Measurements from ENCODE around the gene CENPE. TPM values are rescaled to one million over a fixed set of nuclear protein-coding genes. Genes with fewer than 3 reads are reported as not detected.

Gene CENPE
- total RNA-seq, 1 experiment from 2014 or later = 22.1 TPM

DNA sequence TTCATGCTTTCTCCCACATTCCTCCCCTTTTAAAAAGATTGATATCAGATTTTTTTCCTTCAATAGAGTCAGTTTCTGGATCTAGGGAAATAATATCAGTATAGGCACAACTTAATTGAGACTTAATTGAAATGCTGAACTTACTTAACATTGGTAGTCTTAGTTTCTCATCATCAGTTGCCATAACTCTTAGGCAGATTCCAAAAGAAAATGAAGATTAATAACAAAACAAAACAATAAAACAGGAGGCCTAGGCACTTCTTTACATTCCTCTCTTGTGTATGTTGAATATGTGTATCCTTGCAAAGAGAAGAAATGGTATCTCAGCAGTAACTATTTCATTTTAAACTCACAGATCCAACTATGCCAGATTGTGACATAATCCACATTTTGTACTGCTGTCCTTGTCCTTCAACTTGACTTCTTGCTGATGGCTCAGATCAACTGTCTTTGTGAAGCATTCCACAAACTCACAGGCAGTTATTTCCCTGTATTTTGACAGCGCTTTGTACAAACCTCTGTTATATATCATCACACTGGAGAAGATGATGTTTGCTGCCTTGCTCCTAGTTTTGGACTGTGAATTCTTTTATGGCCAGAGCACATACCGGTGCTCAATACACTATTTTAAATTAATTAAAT, 112.5 kb downstream of the CENPE start:
- in situ Hi-C loops (cut with HindIII; ENCODE audit: low sequenced_read_pairs) = no loop called here
- no peak for DNase-seq (ENCODE audit: low spot score)

- DNase-seq (ENCODE audit: low spot score) = peak; percentile 75
- in situ Hi-C loops (cut with HindIII; ENCODE audit: low sequenced_read_pairs) = no loop called here
Observed at GRCh38 chr4:103079621-103080020, 118.5 kb downstream of the CENPE start.

DNA sequence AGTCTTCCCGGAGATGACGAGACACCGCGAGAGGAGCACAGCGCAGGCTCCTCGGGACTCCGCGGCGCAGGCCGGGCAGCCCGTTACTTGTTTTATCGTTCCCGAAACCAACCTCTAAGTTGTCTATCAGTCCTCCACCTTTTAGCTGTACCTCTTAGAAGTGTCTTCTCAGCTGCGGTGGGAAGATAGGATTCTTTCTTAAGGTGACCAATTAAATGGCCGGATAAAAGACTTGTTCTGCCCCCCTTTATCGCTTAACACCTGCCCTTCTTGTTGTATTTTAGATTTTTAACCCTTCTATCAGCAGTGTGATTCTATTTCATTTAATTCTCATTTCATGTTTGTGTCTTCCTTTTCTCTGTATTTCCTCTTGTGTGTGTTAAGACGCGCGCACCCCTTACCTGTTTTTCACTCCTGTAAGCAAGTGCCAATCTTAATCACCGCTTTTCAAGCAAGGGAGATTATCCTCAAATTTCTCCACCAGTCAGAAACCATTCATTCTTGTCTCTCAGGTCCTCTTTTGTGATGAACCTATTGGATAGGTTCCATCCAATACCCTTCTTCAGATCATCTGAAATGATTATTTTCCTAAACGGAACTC, 121.3 kb downstream of the CENPE start, which contains the start of gene SLC9B2:
TSS of gene SLC9B2 (minus strand) at position 15 of the 601 bp plus-strand sequence. CDS start 9,211 bp downstream, outside the sequence.
- DNase-seq (ENCODE audit: low spot score) = peak; percentile 75
- in situ Hi-C loops (cut with HindIII; ENCODE audit: low sequenced_read_pairs) = no loop called here

- DNase-seq (ENCODE audit: low spot score) = peak; percentile 74
- in situ Hi-C loops (cut with HindIII; ENCODE audit: low sequenced_read_pairs) = no loop called here
Observed at GRCh38 chr4:103075894-103076746, 122.0 kb downstream of the CENPE start.

GRCh38 chr4:103075435-103075893, 122.7 kb downstream of the CENPE start:
- in situ Hi-C loops (cut with HindIII; ENCODE audit: low sequenced_read_pairs) = no loop called here
- DNase-seq (ENCODE audit: low spot score) = peak; percentile 72

DNA sequence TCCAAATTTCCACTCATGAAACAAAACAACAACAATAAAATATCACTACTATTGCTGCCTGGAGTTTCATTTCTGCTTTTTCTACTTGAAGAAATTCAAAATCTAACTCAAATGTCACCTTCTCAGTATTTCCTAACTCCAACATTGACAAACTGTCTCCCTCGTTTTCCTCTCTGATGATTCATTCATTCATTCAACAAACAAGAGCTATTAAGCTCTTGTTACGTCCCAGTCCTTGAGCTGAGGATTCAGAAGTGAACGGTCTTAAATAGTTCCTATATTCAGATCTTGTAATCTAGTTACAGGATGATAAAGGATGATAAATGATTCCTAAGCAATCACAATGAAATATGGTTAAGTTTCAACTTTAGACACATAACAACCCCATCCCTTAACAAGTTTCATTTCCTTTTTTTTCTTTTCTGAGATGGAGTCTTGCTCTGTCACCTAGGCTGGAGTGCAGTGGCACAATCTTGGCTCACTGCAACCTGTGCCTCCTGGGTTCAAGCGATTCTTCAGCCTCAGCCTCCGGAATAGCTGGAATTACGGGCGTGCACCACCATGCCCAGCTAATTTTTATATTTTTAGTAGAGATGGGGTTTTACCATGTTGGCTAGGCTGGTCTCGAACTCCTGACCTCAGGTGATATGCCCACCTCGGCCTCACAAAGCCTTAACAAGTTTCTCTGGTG, 123.3 kb downstream of the CENPE start:
- no peak for DNase-seq (ENCODE audit: low spot score)
- in situ Hi-C loops (cut with HindIII; ENCODE audit: low sequenced_read_pairs) = no loop called here

DNA sequence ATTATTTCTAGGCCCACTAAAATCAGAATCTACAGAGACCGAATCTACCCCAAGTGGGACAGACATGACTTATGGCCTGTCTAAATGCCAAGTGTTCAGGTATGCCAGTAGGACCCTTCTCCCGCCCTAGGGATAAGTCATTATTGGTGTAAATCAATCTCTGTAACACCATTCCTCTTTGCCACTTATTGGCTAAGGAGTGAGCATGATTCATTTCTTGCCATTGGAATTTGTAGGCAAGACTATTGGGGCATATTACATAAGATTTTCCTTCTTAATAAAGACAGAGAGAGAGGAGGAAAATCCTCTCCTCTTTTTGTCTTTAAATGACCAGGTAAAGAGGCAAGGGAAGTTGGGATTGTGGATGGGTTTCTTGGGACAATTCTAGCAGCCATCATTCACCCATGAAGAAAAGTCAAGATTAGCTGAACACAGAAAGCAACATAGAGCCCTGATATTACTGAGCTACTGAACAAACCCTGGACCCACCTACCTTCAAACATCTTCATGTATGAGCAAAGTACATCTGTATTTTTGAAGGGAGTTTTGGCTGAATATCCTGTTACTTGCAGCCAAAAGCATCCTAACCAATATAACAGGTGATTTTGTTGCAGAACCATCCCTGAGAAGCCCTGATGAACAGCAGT, 124.2 kb downstream of the CENPE start:
- in situ Hi-C loops (cut with HindIII; ENCODE audit: low sequenced_read_pairs) = no loop called here
- DNase-seq (ENCODE audit: low spot score) = no peak

GRCh38 chr4:103067841-103068547, 130.1 kb downstream of the CENPE start:
- no peak for DNase-seq (ENCODE audit: low spot score)

GRCh38 chr4:103060453-103061148, 137.5 kb downstream of the CENPE start:
- no peak for DNase-seq (ENCODE audit: low spot score)
- in situ Hi-C loops (cut with HindIII; ENCODE audit: low sequenced_read_pairs) = no loop called here

More at GRCh38 chr4:103067841-103068547, 130.1 kb downstream of the CENPE start:
- in situ Hi-C loops (cut with HindIII; ENCODE audit: low sequenced_read_pairs) = no loop called here

Other genes starting within 250 kb of the CENPE start
- gene SLC9B1, start 178.6 kb downstream of the CENPE start, total RNA-seq (2014; rRNA removed; shearing (Covaris generic)) = not detected in 2 replicates
- 13.4 and 14.6 TPM in 2 replicates for gene SLC9B2, start 121.6 kb downstream of the CENPE start, total RNA-seq (2014; rRNA removed; shearing (Covaris generic))
- gene BDH2, start 98.5 kb downstream of the CENPE start, total RNA-seq (2014; rRNA removed; shearing (Covaris generic)) = 56.0 and 72.1 TPM in 2 replicates

All from G401 (cell line).